Thyroid gland (tissue), 4 donors: ENCODE measurements around the gene PARVB.

ENCODE experiments used
- POLR2A ChIP-seq, 2 donors: fragments of 450-650 bp; IDR thresholded peaks; one replicate each; pipeline ENCODE4 v1.6.1; 2017; ENCODE audit warnings: antibody characterized with exemption in 2 of 2, mild to moderate bottlenecking in 2 of 2, moderate library complexity in 1 of 2
- TF ChIP-seq, protein P1 (sequence below), 6 experiments: fragments of 200-600 bp in 3 of 6; fragments of 450-650 bp in 3 of 6; sonication (generic) in 3 of 6; IDR thresholded peaks; one replicate each; pipeline ENCODE4 v1.5.1; 2016 to 2019; ENCODE audit warnings: antibody characterized with exemption in 6 of 6, mild to moderate bottlenecking in 2 of 6, inconsistent platforms in 1 of 6, moderate library complexity in 1 of 6

DNA sequence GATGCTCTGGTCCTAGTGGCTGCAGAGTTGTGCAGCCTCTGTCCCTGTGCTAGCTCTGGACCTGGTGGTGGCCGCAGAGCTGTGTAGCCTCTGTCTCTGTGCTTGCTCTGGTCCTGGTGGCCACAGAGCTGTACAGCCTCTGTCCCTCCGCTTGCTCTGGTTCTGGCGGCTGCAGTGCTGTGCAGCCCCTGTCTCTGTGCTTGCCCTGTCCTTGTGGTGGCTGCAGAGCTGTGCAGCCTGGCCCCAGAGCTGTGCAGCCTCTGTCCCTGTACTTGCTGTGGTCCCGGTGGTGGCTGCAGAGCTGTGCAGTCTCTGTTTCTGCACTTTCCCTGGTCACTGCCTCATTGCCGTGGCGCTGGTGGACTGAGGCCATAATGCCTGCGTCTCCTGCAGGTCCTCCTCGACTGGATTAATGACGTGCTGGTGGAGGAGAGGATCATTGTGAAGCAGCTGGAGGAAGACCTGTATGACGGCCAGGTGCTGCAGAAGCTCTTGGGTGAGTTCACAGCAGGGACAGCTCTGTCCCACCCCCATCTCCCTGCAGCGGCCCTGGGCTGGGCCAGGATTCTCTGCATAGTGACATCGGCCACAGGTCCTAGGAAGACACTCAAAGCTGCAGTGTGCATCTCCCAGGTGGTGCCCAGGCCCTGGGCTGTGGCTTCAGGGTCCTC is 94.7 kb downstream of the PARVB start:
- TF ChIP-seq, protein P1, sequence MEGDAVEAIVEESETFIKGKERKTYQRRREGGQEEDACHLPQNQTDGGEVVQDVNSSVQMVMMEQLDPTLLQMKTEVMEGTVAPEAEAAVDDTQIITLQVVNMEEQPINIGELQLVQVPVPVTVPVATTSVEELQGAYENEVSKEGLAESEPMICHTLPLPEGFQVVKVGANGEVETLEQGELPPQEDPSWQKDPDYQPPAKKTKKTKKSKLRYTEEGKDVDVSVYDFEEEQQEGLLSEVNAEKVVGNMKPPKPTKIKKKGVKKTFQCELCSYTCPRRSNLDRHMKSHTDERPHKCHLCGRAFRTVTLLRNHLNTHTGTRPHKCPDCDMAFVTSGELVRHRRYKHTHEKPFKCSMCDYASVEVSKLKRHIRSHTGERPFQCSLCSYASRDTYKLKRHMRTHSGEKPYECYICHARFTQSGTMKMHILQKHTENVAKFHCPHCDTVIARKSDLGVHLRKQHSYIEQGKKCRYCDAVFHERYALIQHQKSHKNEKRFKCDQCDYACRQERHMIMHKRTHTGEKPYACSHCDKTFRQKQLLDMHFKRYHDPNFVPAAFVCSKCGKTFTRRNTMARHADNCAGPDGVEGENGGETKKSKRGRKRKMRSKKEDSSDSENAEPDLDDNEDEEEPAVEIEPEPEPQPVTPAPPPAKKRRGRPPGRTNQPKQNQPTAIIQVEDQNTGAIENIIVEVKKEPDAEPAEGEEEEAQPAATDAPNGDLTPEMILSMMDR (IDR thresholded peaks at IDR 0.05) = no peak
- TF ChIP-seq POLR2A (IDR thresholded peaks at IDR 0.05) = no peak
